Right lobe of liver (tissue), 6 donors: ENCODE results near the gene TACC3. TPM values are rescaled to one million over a fixed set of nuclear protein-coding genes. Genes with fewer than 3 reads are reported as not detected.

Experiments used
- ATAC-seq, 4 donors: fragments of 200-7000 bp; cut with Tn5 transposase; one replicate each; pipeline ENCODE4 v1.9.1; 2020; ENCODE audit warnings: mild to moderate bottlenecking in 4 of 4, moderate library complexity in 4 of 4
- DNase-seq, 3 donors: peaks; one replicate each; pipeline ENCODE4 v3.0.0-alpha.2; 2020
- H3K27ac ChIP-seq, 3 donors: fragments of 200-600 bp; one replicate each; pipeline ENCODE4 v1.8.0; 2022
- H3K27me3 ChIP-seq, 2 donors: fragments of 200-600 bp; one replicate each; pipeline ENCODE4 v1.8.0; 2022
- H3K36me3 ChIP-seq, 4 donors: fragments of 200-600 bp; sonication (generic) in 1 of 4; one replicate each; pipeline versions ENCODE4 v1.5.1 to v1.8.0; 2017 to 2022; ENCODE audit warnings: control low read depth in 1 of 4
- H3K4me1 ChIP-seq, 4 donors: fragments of 200-600 bp; sonication (generic) in 1 of 4; one replicate each; pipeline versions ENCODE4 v1.5.1 to v1.8.0; 2017 to 2022; ENCODE audit warnings: control low read depth in 1 of 4
- H3K4me3 ChIP-seq, 3 donors: fragments of 200-600 bp; one replicate each; pipeline ENCODE4 v1.8.0; 2022
- H3K9me3 ChIP-seq, 4 donors: fragments of 200-600 bp; sonication (generic) in 1 of 4; one replicate each; pipeline versions ENCODE4 v1.5.1 to v1.8.0; 2017 to 2022; ENCODE audit warnings: control low read depth in 1 of 4
- CTCF ChIP-seq, 4 donors: fragments of 200-600 bp in 3 of 4; fragments of 450-650 bp in 1 of 4; IDR thresholded peaks; one replicate each; pipeline versions ENCODE4 v1.5.1 to v1.8.0; 2016 to 2022; ENCODE audit warnings: antibody characterized with exemption in 4 of 4, mild to moderate bottlenecking in 2 of 4
- POLR2A ChIP-seq: fragments of 450-650 bp; IDR thresholded peaks from one replicate; pipeline ENCODE4 v1.6.1; 2017; ENCODE audit warnings: antibody characterized with exemption, mild to moderate bottlenecking
- WGBS: methylation state at CpG from one replicate; pipeline ENCODE4 v1.1.6; 2018; ENCODE audit warnings: low coverage, low lambda C conversion rate; ENCODE audit not compliant: insufficient coverage; ENCODE audit errors: missing lambda C conversion rate; 5-methylcytosine and 5-hydroxymethylcytosine counted together
- intact Hi-C, 2 donors: fragments of 100-400 bp; cut with DNase I; formaldehyde crosslinking; loops; one replicate each; pipeline versions ENCODE4 v1.11.2 to v1.14.1; 2022
- total RNA-seq, 6 experiments: library from RNA; depleted of rRNA in 2 of 6; stranded (reverse); fragments of >200 nt in 2 of 6; fragmentation: NEBNext Ultra II Directional in 3 of 6; extraction: Animal tissue kit (Norgen Biotek cat#: 25700) in 3 of 6; gene quantifications; one replicate each; pipeline versions ENCODE4 v1.1.0 to v1.2.4, GENCODE V29; 2016 to 2023
- donor health status: DM: no; HTN: yes; CAD: no.
- donor health status: DM: no; HTN: no; CAD: no.
- donor health status: DM: no; HTN: no; CAD: no.
- donor health status: DM: no; HTN: yes; CAD: no.
- donor health status: DM: no; HTN: yes; CAD: no.

TACC3 gene
- total RNA-seq, 6 experiments from 2014 or later: 2.2 to 5.7 (median 4.8) TPM

DNA sequence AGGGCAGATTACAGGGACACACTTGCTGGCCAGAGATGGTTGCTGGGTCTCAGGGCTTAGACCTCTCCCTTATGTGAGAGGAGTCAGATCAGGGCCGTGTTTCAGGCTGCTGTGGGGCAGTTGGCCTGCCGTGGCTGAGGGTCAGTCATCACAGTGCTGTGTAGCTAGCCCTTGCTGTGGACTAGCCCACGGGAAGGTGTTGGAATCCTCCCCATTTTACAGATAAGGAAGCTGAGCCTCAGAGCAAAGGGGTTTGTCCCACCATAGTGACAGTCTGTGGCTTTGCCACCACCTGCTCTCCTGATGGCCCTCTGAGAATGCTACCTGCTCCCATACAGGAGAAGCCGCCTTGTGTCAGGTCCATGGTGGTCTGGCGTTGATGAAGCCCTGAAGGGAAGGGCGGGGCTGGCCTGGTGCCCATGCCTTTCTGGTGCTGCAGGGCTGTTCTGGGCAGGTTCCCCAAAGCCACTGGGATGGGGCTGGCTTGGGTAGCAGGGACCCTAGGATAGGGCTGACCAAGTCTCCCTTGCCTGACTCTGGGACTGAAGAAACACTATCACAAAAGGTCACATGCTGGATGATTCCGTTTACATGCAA is 34.8 kb upstream of the TACC3 start:
- DNase-seq: peak in 1 of 3 donors; percentile 37
- intact Hi-C loops: no loop called here

GRCh38 chr4:1690698-1691097 is 30.6 kb upstream of the TACC3 start:
- TF ChIP-seq POLR2A: no peak
- no peak for TF ChIP-seq CTCF (IDR thresholded peaks at IDR 0.05)
- no peak overlapping the region for H3K27ac ChIP-seq
- 80% methylated on average over 1 of the region's 3 CpGs for WGBS
- H3K4me3 ChIP-seq: no peak overlapping the region
- no peaks in the 10 kb centered on the region for H3K9me3 ChIP-seq
- H3K36me3 ChIP-seq: peaks cover 0 to 42% (median 8%) of the 10 kb centered on the region in 4 donors
- intact Hi-C loops: loop anchor here in 1 of 2 donors (5.0 kb wide), 1 partner anchor 37 kb away; no protein-coding TSS in a partner anchor
- DNase-seq (peak in 1 of 3 donors; percentile 34), ATAC-seq (no peak)
- H3K4me1 ChIP-seq: peaks cover 0 to 1% (median 0%) of the 10 kb centered on the region in 4 donors
- H3K27me3 ChIP-seq: no peaks in the 10 kb centered on the region

More for the DNA sequence above, 34.8 kb upstream of the TACC3 start:
- WGBS: 67% methylated on average over 1 of the region's 7 CpGs
- Histone ChIP-seq H3K9me3 (no peaks in the 10 kb centered on the region), H3K36me3 (peaks cover 0 to 8% (median 1%) of the 10 kb centered on the region in 4 donors), H3K4me3 (no peak overlapping the region), H3K4me1 (peaks cover 0 to 18% (median 0%) of the 10 kb centered on the region in 4 donors), H3K27ac (no peak overlapping the region), H3K27me3 (no peaks in the 10 kb centered on the region)
- ATAC-seq: no peak
- TF ChIP-seq POLR2A: no peak

GRCh38 chr4:1691737-1692373 is 29.5 kb upstream of the TACC3 start:
- no peak overlapping the region for H3K27ac ChIP-seq
- no peaks in the 10 kb centered on the region for H3K4me1 ChIP-seq
- no peaks in the 10 kb centered on the region for H3K27me3 ChIP-seq
- no peak for TF ChIP-seq POLR2A
- TF ChIP-seq CTCF (IDR thresholded peaks at IDR 0.05): no peak
- 100% methylated on average over 1 of the region's 9 CpGs for WGBS
- DNase-seq (peak in 1 of 3 donors; percentile 36), ATAC-seq (no peak)
- intact Hi-C loops: loop anchor here in 1 of 2 donors (5.0 kb wide), 1 partner anchor 35 kb away; no protein-coding TSS in a partner anchor
- no peak overlapping the region for H3K4me3 ChIP-seq
- H3K36me3 ChIP-seq: peaks cover 0 to 54% (median 12%) of the 10 kb centered on the region in 4 donors
- H3K9me3 ChIP-seq: no peaks in the 10 kb centered on the region

DNA sequence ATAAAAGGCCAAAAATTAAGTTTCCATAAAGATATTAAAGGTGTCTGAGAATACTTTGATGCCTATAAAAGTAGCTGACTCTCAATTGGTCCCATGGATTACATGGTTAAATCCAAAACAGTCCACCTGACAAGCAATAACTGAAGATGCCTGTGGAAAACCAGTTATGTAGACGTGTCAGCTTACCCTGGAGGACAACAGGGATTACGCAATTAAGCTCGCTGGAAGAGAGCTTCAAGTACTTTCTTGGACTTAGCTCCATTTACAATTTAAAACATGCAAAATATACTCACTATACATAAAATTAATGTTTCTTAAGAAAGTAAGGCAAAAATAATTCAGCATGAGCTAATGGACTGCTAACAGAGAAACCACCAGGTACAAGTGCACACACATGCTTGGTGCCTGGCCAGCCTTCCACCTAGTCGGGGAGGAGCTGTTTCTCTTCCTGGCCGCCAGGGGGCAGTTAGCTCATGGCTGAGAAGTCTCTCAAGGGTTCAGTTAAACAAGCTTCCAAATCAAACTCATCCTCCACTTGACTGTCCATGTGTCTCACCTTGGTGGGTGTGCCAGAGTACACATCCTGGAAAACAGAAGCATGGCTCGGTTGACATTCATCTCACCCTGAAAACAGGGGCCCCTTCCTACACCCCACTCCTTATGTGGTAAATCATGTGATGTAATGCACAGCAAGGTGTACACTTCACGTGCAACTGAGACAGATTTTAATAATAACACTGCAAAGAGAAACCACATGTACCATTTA is 28.0 kb upstream of the TACC3 start:
- H3K27ac ChIP-seq: no peak overlapping the region
- 19% methylated on average over 7 of the region's 7 CpGs for WGBS
- intact Hi-C loops: loop anchor here in 1 of 2 donors (5.0 kb wide), 1 partner anchor 34 kb away; no protein-coding TSS in a partner anchor
- H3K4me1 ChIP-seq: no peaks in the 10 kb centered on the region
- H3K27me3 ChIP-seq: no peaks in the 10 kb centered on the region
- no peaks in the 10 kb centered on the region for H3K9me3 ChIP-seq
- peak; percentile 79 to 86 (median 82) for DNase-seq
- peaks cover 0 to 67% (median 15%) of the 10 kb centered on the region in 4 donors for H3K36me3 ChIP-seq
- no peak for TF ChIP-seq POLR2A
- TF ChIP-seq CTCF (IDR thresholded peaks at IDR 0.05): peak; percentile 90 to 99 (median 98)
- ATAC-seq: peak; percentile 97 to 100 (median 98)
- no peak overlapping the region for H3K4me3 ChIP-seq
